ENCODE data around the gene CYP2C19.
"Not testable (repeated sequence)": the region's sequence is repeated elsewhere in the genome, so short reads cannot be mapped to it uniquely, and the experiment has no call there.

CYP2C19 gene

GRCh38 chr10:94830025-94830424 is 67.5 kb downstream of the CYP2C19 start:
- ATAC-seq (ENCODE audit: low read depth); H3K36me3 Mint-ChIP-seq; H3K4me1 Mint-ChIP-seq; H3K27ac Mint-ChIP-seq; H3K27me3 Mint-ChIP-seq; DNase-seq (ENCODE audit: low spot score in 2 of 2); H3K4me3 Mint-ChIP-seq: not testable (repeated sequence)
- H3K9me3 Mint-ChIP-seq: peaks cover 13% of the 10 kb centered on the region

- Mint-ChIP-seq H3K9me3 (no peaks in the 10 kb centered on the region), H3K27me3 (peaks cover 3% of the 10 kb centered on the region), H3K4me1 (no peaks in the 10 kb centered on the region), H3K27ac (no peak overlapping the region), H3K4me3 (no peak overlapping the region), H3K36me3 (no peaks in the 10 kb centered on the region)
- DNase-seq (ENCODE audit: low spot score in 2 of 2) (no peak), ATAC-seq (ENCODE audit: low read depth) (no peak)
These were observed 83.7 kb downstream of the CYP2C19 start for GRCh38 chr10:94846204-94846603.

- no peak for ATAC-seq (ENCODE audit: low read depth)
- no peaks in the 10 kb centered on the region for H3K36me3 Mint-ChIP-seq
- no peaks in the 10 kb centered on the region for H3K4me1 Mint-ChIP-seq
- H3K9me3 Mint-ChIP-seq: no peaks in the 10 kb centered on the region
- no peak for DNase-seq (ENCODE audit: low spot score in 2 of 2)
- H3K27me3 Mint-ChIP-seq: peaks cover 3% of the 10 kb centered on the region
- H3K4me3 Mint-ChIP-seq: no peak overlapping the region
- H3K27ac Mint-ChIP-seq: no peak overlapping the region
These were observed 88.3 kb downstream of the CYP2C19 start for GRCh38 chr10:94850766-94851165.

GRCh38 chr10:94851263-94851662 is 88.8 kb downstream of the CYP2C19 start:
- Mint-ChIP-seq H3K27me3 (peaks cover 3% of the 10 kb centered on the region), H3K27ac (no peak overlapping the region), H3K4me3 (no peak overlapping the region), H3K9me3 (no peaks in the 10 kb centered on the region), H3K36me3 (no peaks in the 10 kb centered on the region), H3K4me1 (no peaks in the 10 kb centered on the region)
- DNase-seq (ENCODE audit: low spot score in 2 of 2): no peak
- ATAC-seq (ENCODE audit: low read depth): no peak

- ATAC-seq (ENCODE audit: low read depth) (no peak), DNase-seq (ENCODE audit: low spot score in 2 of 2) (no peak)
- Mint-ChIP-seq H3K36me3 (no peaks in the 10 kb centered on the region), H3K4me1 (no peaks in the 10 kb centered on the region), H3K27me3 (peaks cover 6% of the 10 kb centered on the region), H3K4me3 (no peak overlapping the region), H3K27ac (no peak overlapping the region), H3K9me3 (no peaks in the 10 kb centered on the region)
These were observed 90.0 kb downstream of the CYP2C19 start for GRCh38 chr10:94852438-94852837.

- Mint-ChIP-seq H3K27ac (no peak overlapping the region), H3K36me3 (no peaks in the 10 kb centered on the region), H3K4me1 (no peaks in the 10 kb centered on the region), H3K4me3 (no peak overlapping the region), H3K9me3 (no peaks in the 10 kb centered on the region), H3K27me3 (peaks cover 6% of the 10 kb centered on the region)
- ATAC-seq (ENCODE audit: low read depth): no peak
- no peak for DNase-seq (ENCODE audit: low spot score in 2 of 2)
These were observed 90.6 kb downstream of the CYP2C19 start for GRCh38 chr10:94853065-94853464.

GRCh38 chr10:94858005-94858404 is 95.5 kb downstream of the CYP2C19 start:
- ATAC-seq (ENCODE audit: low read depth): no peak
- no peak for DNase-seq (ENCODE audit: low spot score in 2 of 2)
- Mint-ChIP-seq H3K4me3 (no peak overlapping the region), H3K9me3 (peaks cover 1% of the 10 kb centered on the region), H3K36me3 (no peaks in the 10 kb centered on the region), H3K4me1 (no peaks in the 10 kb centered on the region), H3K27me3 (peaks cover 3% of the 10 kb centered on the region), H3K27ac (no peak overlapping the region)

GRCh38 chr10:94859086-94859485 is 96.6 kb downstream of the CYP2C19 start:
- Mint-ChIP-seq H3K27ac (no peak overlapping the region), H3K27me3 (peaks cover 3% of the 10 kb centered on the region), H3K4me1 (no peaks in the 10 kb centered on the region), H3K36me3 (no peaks in the 10 kb centered on the region), H3K9me3 (peaks cover 1% of the 10 kb centered on the region), H3K4me3 (no peak overlapping the region)
- no peak for DNase-seq (ENCODE audit: low spot score in 2 of 2)
- ATAC-seq (ENCODE audit: low read depth): no peak

GRCh38 chr10:94878649-94879048 is 116.2 kb downstream of the CYP2C19 start:
- H3K4me1 Mint-ChIP-seq: no peaks in the 10 kb centered on the region
- no peak overlapping the region for H3K4me3 Mint-ChIP-seq
- H3K9me3 Mint-ChIP-seq: peaks cover 8% of the 10 kb centered on the region
- no peak overlapping the region for H3K27ac Mint-ChIP-seq
- no peak for ATAC-seq (ENCODE audit: low read depth)
- H3K27me3 Mint-ChIP-seq: peaks cover 6% of the 10 kb centered on the region
- no peak for DNase-seq (ENCODE audit: low spot score in 2 of 2)
- H3K36me3 Mint-ChIP-seq: no peaks in the 10 kb centered on the region

GRCh38 chr10:94879214-94879613 is 116.7 kb downstream of the CYP2C19 start:
- Mint-ChIP-seq H3K27me3 (peaks cover 6% of the 10 kb centered on the region), H3K27ac (no peak overlapping the region), H3K9me3 (peaks cover 8% of the 10 kb centered on the region), H3K4me1 (no peaks in the 10 kb centered on the region), H3K36me3 (no peaks in the 10 kb centered on the region), H3K4me3 (no peak overlapping the region)
- ATAC-seq (ENCODE audit: low read depth) (no peak), DNase-seq (ENCODE audit: low spot score in 2 of 2) (no peak)

- H3K27me3 Mint-ChIP-seq: no peaks in the 10 kb centered on the region
- H3K4me3 Mint-ChIP-seq: no peak overlapping the region
- H3K36me3 Mint-ChIP-seq: no peaks in the 10 kb centered on the region
- H3K27ac Mint-ChIP-seq: no peak overlapping the region
- peaks cover 2% of the 10 kb centered on the region for H3K9me3 Mint-ChIP-seq
- ATAC-seq (ENCODE audit: low read depth) (no peak), DNase-seq (ENCODE audit: low spot score in 2 of 2) (no peak)
- no peaks in the 10 kb centered on the region for H3K4me1 Mint-ChIP-seq
These were observed 126.6 kb downstream of the CYP2C19 start for GRCh38 chr10:94889123-94889522.

GRCh38 chr10:94890264-94891022 is 128.0 kb downstream of the CYP2C19 start:
- H3K4me1 Mint-ChIP-seq: no peaks in the 10 kb centered on the region
- DNase-seq (ENCODE audit: low spot score in 2 of 2) (no peak), ATAC-seq (ENCODE audit: low read depth) (no peak)
- H3K9me3 Mint-ChIP-seq: peaks cover 5% of the 10 kb centered on the region
- H3K4me3 Mint-ChIP-seq: no peak overlapping the region
- H3K27ac Mint-ChIP-seq: no peak overlapping the region
- no peaks in the 10 kb centered on the region for H3K27me3 Mint-ChIP-seq
- H3K36me3 Mint-ChIP-seq: no peaks in the 10 kb centered on the region

- not testable (repeated sequence) for H3K4me3 Mint-ChIP-seq; ATAC-seq (ENCODE audit: low read depth); H3K36me3 Mint-ChIP-seq; DNase-seq (ENCODE audit: low spot score in 2 of 2); H3K4me1 Mint-ChIP-seq; H3K27ac Mint-ChIP-seq; H3K9me3 Mint-ChIP-seq; H3K27me3 Mint-ChIP-seq
These were observed 135.9 kb downstream of the CYP2C19 start for GRCh38 chr10:94898414-94898813.

GRCh38 chr10:94902080-94902479 is 139.6 kb downstream of the CYP2C19 start:
- Mint-ChIP-seq H3K9me3 (peaks cover 3% of the 10 kb centered on the region), H3K36me3 (no peaks in the 10 kb centered on the region), H3K27me3 (peaks cover 1% of the 10 kb centered on the region), H3K4me1 (no peaks in the 10 kb centered on the region), H3K27ac (no peak overlapping the region), H3K4me3 (no peak overlapping the region)
- DNase-seq (ENCODE audit: low spot score in 2 of 2) (no peak), ATAC-seq (ENCODE audit: low read depth) (no peak)

- peaks cover 1% of the 10 kb centered on the region for H3K27me3 Mint-ChIP-seq
- H3K36me3 Mint-ChIP-seq: no peaks in the 10 kb centered on the region
- no peak overlapping the region for H3K4me3 Mint-ChIP-seq
- ATAC-seq (ENCODE audit: low read depth) (no peak), DNase-seq (ENCODE audit: low spot score in 2 of 2) (no peak)
- H3K9me3 Mint-ChIP-seq: peaks cover 4% of the 10 kb centered on the region
- H3K27ac Mint-ChIP-seq: no peak overlapping the region
- no peaks in the 10 kb centered on the region for H3K4me1 Mint-ChIP-seq
These were observed 140.1 kb downstream of the CYP2C19 start for GRCh38 chr10:94902570-94902969.
